Left forelimb (tissue), 1 donor: ENCODE results near the gene EDC3.

Source experiments
- DNase-seq: peaks from one replicate; pipeline ENCODE4 v3.0.0-alpha.2; 2018; ENCODE audit warnings: low spot score

Gene EDC3

GRCh38 chr15:74624020-74624602 lies 71.7 kb downstream of the EDC3 start:
- no peak for DNase-seq

- DNase-seq: no peak
Measured at GRCh38 chr15:74622758-74623157, 73.1 kb downstream of the EDC3 start.

DNA sequence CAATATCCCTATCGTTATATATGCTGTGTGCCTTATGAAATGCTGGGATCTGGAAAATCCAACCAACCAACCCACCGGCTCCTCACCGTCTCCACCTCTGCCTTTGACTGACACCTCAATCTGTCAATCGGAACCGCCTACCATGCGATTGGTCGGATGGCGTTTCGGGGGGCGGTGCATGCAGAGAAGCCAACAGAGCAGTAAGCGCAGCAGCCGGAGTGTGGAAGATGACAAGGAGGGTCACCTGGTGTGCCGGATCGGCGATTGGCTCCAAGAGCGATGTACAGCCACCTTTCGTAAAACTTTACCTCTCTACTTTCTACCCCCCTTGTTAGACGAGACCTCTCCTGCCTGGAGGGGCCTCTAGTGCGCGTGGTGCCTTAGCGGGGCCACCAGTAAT lies 73.9 kb downstream of the EDC3 start:
- DNase-seq: no peak

- DNase-seq: no peak
Measured at GRCh38 chr15:74621546-74621920, 74.3 kb downstream of the EDC3 start.

- no peak for DNase-seq
Measured at GRCh38 chr15:74620636-74621545, 74.9 kb downstream of the EDC3 start.

- DNase-seq: no peak
Measured at GRCh38 chr15:74619916-74620635, 75.7 kb downstream of the EDC3 start.

- DNase-seq: no peak
Measured at GRCh38 chr15:74618841-74619596, 76.8 kb downstream of the EDC3 start.

GRCh38 chr15:74616996-74617395 lies 78.8 kb downstream of the EDC3 start:
- no peak for DNase-seq

GRCh38 chr15:74616366-74616939 lies 79.4 kb downstream of the EDC3 start:
- peak; percentile 76 for DNase-seq

GRCh38 chr15:74615508-74616365 lies 80.1 kb downstream of the EDC3 start, which contains the start of gene CLK3:
CLK3 (plus strand) TSS chr15:74615836; CDS start chr15:74619197, 3,361 bp downstream.
- DNase-seq: peak; percentile 98

DNA sequence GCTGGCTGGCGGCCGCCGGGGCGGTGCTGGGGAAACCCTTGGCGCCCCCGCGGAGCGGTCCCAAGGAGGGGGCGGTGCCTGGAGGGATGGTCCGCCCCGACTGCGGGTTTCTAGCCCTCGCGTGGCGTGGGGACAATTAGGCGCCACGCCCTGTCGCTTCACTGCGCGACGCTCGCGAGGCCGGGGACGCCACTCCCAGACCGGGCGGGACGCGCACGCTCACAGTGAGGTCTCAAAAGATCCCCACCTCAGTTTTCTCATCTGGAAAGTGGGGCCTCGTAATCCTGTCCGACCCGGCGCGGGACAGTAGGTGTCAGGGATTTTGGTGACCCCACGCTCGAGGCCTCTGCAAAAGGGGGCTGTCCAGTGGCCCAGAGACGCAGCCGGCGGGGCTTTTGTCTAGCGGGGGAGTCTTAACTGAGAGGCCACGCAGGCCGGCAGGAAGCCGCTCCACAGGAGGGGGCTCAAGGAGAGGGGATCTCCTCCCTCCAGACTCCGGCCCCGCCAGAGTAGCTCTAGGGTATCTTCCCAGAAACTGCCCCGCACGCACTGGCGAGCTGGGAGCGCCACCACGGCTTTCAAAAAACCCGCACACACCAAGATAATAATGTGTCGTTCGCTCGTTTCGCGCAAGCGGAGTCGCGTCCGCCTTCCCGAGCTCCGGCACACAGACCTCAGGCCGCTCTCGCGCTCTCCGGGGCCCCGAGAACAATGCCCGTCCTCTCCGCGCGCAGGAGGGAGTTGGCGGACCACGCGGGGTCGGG lies 80.9 kb downstream of the EDC3 start:
- peak; percentile 90 for DNase-seq

DNA sequence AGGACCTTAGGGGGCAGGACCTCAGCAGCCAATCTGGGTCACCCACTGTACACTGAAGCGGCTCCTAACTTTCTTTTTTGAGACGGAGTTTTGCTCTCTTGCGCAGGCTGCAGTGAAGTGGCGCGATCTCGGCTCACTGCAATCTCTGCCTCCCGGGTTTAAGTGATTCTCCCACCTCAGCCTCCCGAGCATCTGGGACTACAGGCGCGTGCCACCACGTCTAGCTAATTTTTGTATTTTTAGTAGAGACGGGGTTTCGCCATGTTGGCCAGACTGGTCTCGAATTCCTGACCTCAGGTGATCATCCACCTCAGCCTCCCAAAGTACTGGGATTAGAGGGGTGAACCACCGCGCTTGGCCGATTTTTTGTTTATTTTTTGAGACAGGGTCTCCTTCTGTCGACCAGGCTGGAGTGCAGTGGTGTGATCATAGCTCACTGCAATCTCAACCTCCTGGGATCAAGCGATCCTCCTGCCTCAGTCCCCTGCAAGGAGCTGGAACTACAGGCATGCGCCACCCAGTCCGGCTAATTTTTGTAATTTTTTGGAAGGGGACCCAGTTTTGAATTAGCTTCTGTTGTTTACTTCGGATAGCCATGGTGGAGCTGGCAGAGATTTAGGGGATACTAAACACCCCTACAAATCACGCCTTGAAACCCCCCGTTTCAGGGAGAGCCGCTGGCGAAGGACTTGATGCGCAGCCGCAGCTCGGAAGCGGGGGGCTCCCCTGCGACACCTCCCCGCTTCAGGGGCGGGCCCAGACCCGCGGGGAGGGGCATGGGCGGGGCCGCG lies 81.7 kb downstream of the EDC3 start:
- no peak for DNase-seq

DNA sequence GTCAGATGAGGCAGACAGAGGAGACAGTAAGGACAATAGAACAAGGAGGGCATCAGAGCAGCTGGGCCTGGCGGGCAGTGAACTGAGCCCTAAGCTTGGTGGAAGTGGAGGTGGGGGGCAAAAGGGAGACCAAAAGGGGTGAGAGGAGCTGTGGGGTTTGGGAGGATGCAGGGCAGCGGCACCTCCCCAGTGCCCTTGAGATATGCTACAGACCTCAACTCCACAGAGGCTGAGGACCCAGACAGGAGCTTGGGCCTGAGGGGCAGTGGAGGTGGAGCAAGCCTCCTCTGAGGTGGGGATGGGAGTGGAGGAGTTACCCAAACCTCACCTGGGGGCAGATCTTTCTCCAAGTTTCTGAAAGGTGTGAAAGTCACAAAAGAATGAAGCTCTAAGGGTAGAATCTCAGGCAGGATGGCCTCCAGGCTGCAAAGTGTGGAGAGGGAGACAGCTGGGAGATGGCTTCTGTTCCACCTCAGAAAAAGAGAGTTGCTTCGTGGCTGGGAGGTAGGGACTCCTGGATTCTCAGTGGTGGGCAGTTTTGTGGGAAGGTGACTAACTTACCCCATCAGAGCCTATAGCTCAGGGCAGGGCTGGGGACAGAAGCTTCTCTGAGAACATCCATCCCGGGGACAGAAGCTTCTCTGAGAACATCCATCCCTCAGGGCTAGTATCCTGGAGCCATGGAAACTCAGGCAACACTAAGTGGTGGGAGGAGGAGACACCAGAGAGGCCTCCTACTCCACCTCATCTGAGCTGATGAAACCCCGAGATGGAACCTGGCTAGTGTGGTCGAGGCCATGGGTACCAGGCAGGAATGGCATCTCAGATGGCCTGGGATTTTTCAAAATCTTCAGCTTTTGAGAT lies 82.5 kb downstream of the EDC3 start:
- no peak for DNase-seq

DNA sequence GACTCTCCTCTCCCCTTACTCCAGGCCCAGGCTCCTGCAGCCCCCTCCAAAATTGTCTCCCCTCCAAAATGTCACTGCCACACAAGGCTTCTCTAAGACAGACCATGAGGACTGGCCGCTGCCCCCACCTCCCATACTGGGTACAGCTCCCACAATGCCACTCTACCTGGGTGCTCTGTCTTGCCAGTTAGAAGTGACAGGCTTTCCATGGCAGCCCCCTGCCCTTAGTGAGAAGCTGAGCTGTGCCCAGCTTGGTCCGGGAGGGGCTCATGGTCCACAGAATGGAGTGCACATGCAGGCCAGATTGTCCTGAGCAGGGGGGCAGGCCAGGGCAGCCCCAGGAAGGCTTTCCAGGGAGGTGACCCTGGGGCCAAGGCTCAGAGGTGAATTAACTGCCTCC lies 83.1 kb downstream of the EDC3 start:
- DNase-seq: no peak

GRCh38 chr15:74611834-74612233 lies 84.0 kb downstream of the EDC3 start:
- no peak for DNase-seq

DNA sequence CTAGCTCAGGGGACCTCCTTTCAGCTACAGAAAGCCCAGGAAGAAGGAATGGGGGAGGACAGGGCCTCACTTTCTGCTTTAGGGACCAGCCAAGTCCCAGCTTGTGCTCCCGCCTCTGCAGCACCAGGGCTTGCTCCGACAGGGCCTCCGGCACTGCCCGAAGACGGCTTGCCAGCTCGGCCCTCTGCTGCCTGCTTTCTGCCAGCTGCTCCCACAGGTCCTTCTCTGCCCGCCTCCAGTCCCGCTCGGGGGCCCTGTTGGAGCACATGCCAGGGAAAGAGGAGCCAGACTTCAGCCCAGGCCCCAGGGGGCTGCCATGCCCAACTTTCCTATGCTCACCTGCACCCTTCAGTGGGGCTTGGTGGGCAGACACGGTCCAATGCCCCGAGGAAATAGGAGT lies 84.5 kb downstream of the EDC3 start:
- no peak for DNase-seq

DNA sequence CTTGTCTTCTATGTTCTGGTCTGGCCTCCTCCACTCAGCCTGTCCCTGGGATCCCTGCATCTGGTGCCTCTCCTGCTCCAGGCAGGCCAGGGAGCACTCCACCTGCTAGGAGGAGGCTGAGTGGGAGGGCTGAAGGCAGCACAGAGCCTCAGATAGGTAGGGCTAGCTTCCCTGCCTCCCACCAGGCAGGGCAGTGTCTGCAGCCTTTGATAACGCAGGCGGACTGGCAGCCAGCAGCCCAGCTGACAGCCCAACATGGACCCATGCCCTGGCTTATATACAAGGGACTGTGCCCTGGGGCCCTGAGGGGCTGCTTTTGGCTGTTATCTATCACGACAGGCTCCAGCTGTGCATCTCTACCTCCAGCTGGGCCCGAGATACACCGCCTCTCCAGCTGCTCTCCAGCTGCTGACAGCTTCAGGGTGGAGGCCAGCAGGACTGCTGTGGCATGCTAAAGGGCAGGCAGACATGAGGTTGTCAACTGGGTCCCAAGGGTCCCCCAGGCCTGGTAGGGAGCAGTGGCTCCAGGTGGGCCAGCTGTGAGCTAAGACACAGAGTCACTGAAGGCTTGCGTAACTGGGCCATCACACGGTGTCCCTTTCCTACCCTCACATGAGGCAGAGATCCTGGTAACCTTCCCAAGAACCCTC lies 85.4 kb downstream of the EDC3 start:
- no peak for DNase-seq

DNA sequence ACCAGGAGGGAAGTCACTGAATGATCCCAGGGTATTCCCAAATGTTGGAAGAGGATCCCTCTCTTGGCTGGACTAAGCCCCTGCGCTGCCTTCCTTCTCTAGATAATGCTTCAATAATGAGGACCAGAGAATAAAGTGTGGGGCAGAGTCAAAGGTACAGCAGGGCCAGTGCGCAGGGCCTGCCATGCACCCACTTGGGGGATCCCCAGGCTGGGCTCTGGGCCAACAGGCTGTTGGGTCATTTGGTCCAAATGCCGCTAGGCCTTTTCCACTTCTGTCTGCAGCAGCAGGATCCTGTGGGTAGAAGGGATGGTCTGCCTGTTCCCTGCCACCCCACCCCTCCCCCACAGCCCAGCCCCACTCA lies 85.9 kb downstream of the EDC3 start:
- DNase-seq: no peak
